Nephron (organoid): ENCODE results near the gene PPP2R5E.

Experiments used
- H3K27ac Mint-ChIP-seq, 3 experiments: 2 replicates each; pipeline ENCODE4 v1.8.0; 2020; ENCODE audit warnings: mixed read lengths in 3 of 3, mild to moderate bottlenecking in 2 of 3, moderate library complexity in 1 of 3
- H3K27me3 Mint-ChIP-seq: 2 replicates; pipeline ENCODE4 v1.8.0; 2021; ENCODE audit warnings: low read depth, mild to moderate bottlenecking, moderate library complexity, mixed read lengths
- H3K36me3 Mint-ChIP-seq: 2 replicates; pipeline ENCODE4 v1.8.0; 2020; ENCODE audit warnings: low read depth, mixed read lengths
- H3K4me1 Mint-ChIP-seq: 2 replicates; pipeline ENCODE4 v1.8.0; 2020; ENCODE audit warnings: mixed read lengths
- H3K4me3 Mint-ChIP-seq, 3 experiments: 2 replicates each; pipeline ENCODE4 v1.8.0; 2020; ENCODE audit warnings: mild to moderate bottlenecking in 3 of 3, mixed read lengths in 3 of 3, moderate library complexity in 2 of 3
- H3K9me3 Mint-ChIP-seq: 2 replicates; pipeline ENCODE4 v1.8.0; 2020; ENCODE audit warnings: mixed read lengths
- CTCF ChIP-seq, 3 experiments: fragments of 200-600 bp; sonication (generic); IDR thresholded peaks; one replicate each; pipeline ENCODE4 v1.5.0; 2021; ENCODE audit warnings: antibody characterized with exemption in 3 of 3; ENCODE audit not compliant: unreplicated experiment in 3 of 3

Gene PPP2R5E

GRCh38 chr14:63515240-63515639, 27.9 kb downstream of the PPP2R5E start:
- H3K27ac Mint-ChIP-seq: no peak overlapping the region
- H3K4me1 Mint-ChIP-seq: peaks cover 25% of the 10 kb centered on the region
- no peak overlapping the region for H3K4me3 Mint-ChIP-seq
- no peaks in the 10 kb centered on the region for H3K27me3 Mint-ChIP-seq
- no peaks in the 10 kb centered on the region for H3K9me3 Mint-ChIP-seq
- no peak for TF ChIP-seq CTCF (IDR thresholded peaks at IDR 0.05; ENCODE audit: unreplicated experiment in 3 of 3)
- peaks cover 15% of the 10 kb centered on the region for H3K36me3 Mint-ChIP-seq

- Mint-ChIP-seq H3K4me3 (no peak overlapping the region), H3K36me3 (peaks cover 8% of the 10 kb centered on the region), H3K27me3 (no peaks in the 10 kb centered on the region), H3K9me3 (no peaks in the 10 kb centered on the region), H3K27ac (peak overlapping the region; percentile 10 to 46 (median 16)), H3K4me1 (peaks cover 25% of the 10 kb centered on the region)
- no peak for TF ChIP-seq CTCF (IDR thresholded peaks at IDR 0.05; ENCODE audit: unreplicated experiment in 3 of 3)
Measured at GRCh38 chr14:63513756-63514155, 29.4 kb downstream of the PPP2R5E start.

GRCh38 chr14:63512861-63513260, 30.3 kb downstream of the PPP2R5E start:
- H3K36me3 Mint-ChIP-seq: peaks cover 15% of the 10 kb centered on the region
- no peaks in the 10 kb centered on the region for H3K9me3 Mint-ChIP-seq
- no peak overlapping the region for H3K4me3 Mint-ChIP-seq
- no peaks in the 10 kb centered on the region for H3K27me3 Mint-ChIP-seq
- no peak for TF ChIP-seq CTCF (IDR thresholded peaks at IDR 0.05; ENCODE audit: unreplicated experiment in 3 of 3)
- H3K4me1 Mint-ChIP-seq: peaks cover 25% of the 10 kb centered on the region
- H3K27ac Mint-ChIP-seq: peak overlapping the region; percentile 4 to 55 (median 16)

GRCh38 chr14:63510538-63510937, 32.6 kb downstream of the PPP2R5E start:
- Mint-ChIP-seq H3K36me3 (peaks cover 22% of the 10 kb centered on the region), H3K4me1 (peaks cover 20% of the 10 kb centered on the region), H3K9me3 (no peaks in the 10 kb centered on the region), H3K27me3 (no peaks in the 10 kb centered on the region), H3K27ac (no peak overlapping the region), H3K4me3 (no peak overlapping the region)
- no peak for TF ChIP-seq CTCF (IDR thresholded peaks at IDR 0.05; ENCODE audit: unreplicated experiment in 3 of 3)

GRCh38 chr14:63508033-63508432, 35.1 kb downstream of the PPP2R5E start:
- H3K36me3 Mint-ChIP-seq: peaks cover 25% of the 10 kb centered on the region
- no peak overlapping the region for H3K4me3 Mint-ChIP-seq
- peaks cover 4% of the 10 kb centered on the region for H3K4me1 Mint-ChIP-seq
- no peaks in the 10 kb centered on the region for H3K27me3 Mint-ChIP-seq
- H3K9me3 Mint-ChIP-seq: no peaks in the 10 kb centered on the region
- H3K27ac Mint-ChIP-seq: no peak overlapping the region
- no peak for TF ChIP-seq CTCF (IDR thresholded peaks at IDR 0.05; ENCODE audit: unreplicated experiment in 3 of 3)

- Mint-ChIP-seq H3K27ac (no peak overlapping the region), H3K27me3 (no peaks in the 10 kb centered on the region), H3K4me3 (no peak overlapping the region), H3K36me3 (peaks cover 22% of the 10 kb centered on the region), H3K9me3 (no peaks in the 10 kb centered on the region), H3K4me1 (no peaks in the 10 kb centered on the region)
- no peak for TF ChIP-seq CTCF (IDR thresholded peaks at IDR 0.05; ENCODE audit: unreplicated experiment in 3 of 3)
Measured at GRCh38 chr14:63504648-63505047, 38.5 kb downstream of the PPP2R5E start.
